ENCODE results near the gene PRKAG2.

- TF ChIP-seq YY1 (IDR thresholded peaks at IDR 0.05; ENCODE audit: low read depth) (no peak), EP300 (IDR thresholded peaks at IDR 0.05; ENCODE audit: borderline replicate concordance) (no peak), CREB1 (IDR thresholded peaks at IDR 0.05; ENCODE audit: low read depth) (no peak)
Observed at GRCh38 chr7:151712810-151713125, 164.1 kb downstream of the PRKAG2 start.
